ENCODE results near the gene IGBP1. TPM values are rescaled to one million over a fixed set of nuclear protein-coding genes. Genes with fewer than 3 reads are reported as not detected.
"Not testable (repeated sequence)": the region's sequence is repeated elsewhere in the genome, so short reads cannot be mapped to it uniquely, and the experiment has no call there.

Gene IGBP1
- total RNA-seq, 2 donors from 2014 or later = 37.1 to 43.2 TPM

DNA sequence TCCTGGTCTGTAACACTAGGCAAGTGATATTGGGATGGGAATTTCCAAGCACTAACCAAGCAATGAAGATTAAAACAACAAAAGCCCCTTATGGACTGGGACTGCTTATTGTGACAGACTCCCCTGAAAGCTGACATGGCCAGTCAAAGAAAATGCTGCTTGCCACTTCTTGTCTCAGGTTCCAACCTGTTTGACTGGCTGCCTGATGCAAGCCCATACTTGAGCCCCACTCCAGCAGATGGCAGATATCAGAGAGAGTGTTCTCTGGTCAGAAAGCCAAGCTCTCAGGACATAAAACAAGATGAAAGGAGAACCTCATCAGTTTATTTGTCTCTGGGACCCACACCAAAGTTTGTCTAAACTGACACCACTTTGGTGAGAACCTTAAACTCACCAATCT, 15.5 kb upstream of the IGBP1 start:
- Histone ChIP-seq H3K27me3 (replicated peaks; ENCODE audit: insufficient read depth) (no peaks in the 10 kb centered on the region), H3K36me3 (no peaks in the 10 kb centered on the region), H3K4me3 (no peak overlapping the region), H3K4me1 (ENCODE audit: control insufficient read depth in 1 of 2, low read depth in 2 of 2) (no peaks in the 10 kb centered on the region), H3K9me3 (no peaks in the 10 kb centered on the region), H3K27ac (no peak overlapping the region)
- DNase-seq (ENCODE audit: low spot score) = no peak
- ATAC-seq (ENCODE audit: insufficient number of reproducible peaks, low FRiP score, low read depth) = no peak
- TF ChIP-seq, protein P1, sequence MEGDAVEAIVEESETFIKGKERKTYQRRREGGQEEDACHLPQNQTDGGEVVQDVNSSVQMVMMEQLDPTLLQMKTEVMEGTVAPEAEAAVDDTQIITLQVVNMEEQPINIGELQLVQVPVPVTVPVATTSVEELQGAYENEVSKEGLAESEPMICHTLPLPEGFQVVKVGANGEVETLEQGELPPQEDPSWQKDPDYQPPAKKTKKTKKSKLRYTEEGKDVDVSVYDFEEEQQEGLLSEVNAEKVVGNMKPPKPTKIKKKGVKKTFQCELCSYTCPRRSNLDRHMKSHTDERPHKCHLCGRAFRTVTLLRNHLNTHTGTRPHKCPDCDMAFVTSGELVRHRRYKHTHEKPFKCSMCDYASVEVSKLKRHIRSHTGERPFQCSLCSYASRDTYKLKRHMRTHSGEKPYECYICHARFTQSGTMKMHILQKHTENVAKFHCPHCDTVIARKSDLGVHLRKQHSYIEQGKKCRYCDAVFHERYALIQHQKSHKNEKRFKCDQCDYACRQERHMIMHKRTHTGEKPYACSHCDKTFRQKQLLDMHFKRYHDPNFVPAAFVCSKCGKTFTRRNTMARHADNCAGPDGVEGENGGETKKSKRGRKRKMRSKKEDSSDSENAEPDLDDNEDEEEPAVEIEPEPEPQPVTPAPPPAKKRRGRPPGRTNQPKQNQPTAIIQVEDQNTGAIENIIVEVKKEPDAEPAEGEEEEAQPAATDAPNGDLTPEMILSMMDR (IDR thresholded peaks at IDR 0.05) = no peak

DNA sequence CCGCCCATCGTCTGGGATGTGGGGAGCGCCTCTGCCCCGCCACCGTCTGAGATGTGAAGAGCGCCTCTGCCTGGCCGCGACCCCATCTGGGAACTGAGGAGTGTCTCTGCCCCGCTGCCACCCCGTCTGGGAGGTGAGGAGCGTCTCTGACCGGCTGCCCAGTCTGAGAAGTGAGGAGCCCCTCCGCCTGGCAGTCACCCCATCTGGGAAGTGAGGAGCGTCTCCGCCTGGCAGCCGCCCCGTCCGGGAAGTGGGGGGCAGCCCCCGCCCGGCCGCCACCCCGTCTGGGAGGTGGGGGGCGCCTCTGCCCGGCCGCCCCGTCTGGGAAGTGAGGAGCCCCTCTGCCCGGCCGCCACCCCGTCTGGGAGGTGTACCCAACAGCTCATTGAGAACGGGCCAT, 10.2 kb upstream of the IGBP1 start:
- H3K4me1 ChIP-seq (ENCODE audit: control insufficient read depth in 1 of 2, low read depth in 2 of 2); H3K27ac ChIP-seq; H3K4me3 ChIP-seq; H3K9me3 ChIP-seq; ATAC-seq (ENCODE audit: insufficient number of reproducible peaks, low FRiP score, low read depth); H3K36me3 ChIP-seq; H3K27me3 ChIP-seq (replicated peaks; ENCODE audit: insufficient read depth); DNase-seq (ENCODE audit: low spot score): not testable (repeated sequence)

DNA sequence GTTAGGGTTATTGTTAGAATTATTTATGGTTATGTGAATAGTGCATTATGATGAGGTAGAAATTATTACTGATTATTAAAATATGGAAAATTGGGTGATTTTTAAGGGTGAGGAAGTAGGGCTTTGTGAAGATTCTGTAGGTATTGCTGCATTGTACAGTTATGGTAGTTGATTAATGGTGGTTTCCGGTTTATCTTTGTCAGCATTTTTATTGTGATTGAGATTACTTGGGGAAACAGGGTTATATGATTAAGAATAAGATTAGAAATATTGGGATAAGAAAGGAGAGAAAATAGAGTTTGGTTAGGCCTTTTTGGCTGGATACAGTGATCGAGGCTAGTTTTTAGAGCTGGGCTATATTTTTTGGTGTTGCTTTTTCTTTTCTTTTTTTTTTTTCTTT, 8.6 kb upstream of the IGBP1 start:
- H3K4me1 ChIP-seq (ENCODE audit: control insufficient read depth in 1 of 2, low read depth in 2 of 2) = no peaks in the 10 kb centered on the region
- ATAC-seq (ENCODE audit: insufficient number of reproducible peaks, low FRiP score, low read depth) (no peak), DNase-seq (ENCODE audit: low spot score) (no peak)
- H3K27ac ChIP-seq = no peak overlapping the region
- H3K36me3 ChIP-seq = no peaks in the 10 kb centered on the region
- H3K9me3 ChIP-seq = no peaks in the 10 kb centered on the region
- H3K4me3 ChIP-seq = no peak overlapping the region
- H3K27me3 ChIP-seq (replicated peaks; ENCODE audit: insufficient read depth) = no peaks in the 10 kb centered on the region
- TF ChIP-seq, protein P1 (IDR thresholded peaks at IDR 0.05) = no peak

DNA sequence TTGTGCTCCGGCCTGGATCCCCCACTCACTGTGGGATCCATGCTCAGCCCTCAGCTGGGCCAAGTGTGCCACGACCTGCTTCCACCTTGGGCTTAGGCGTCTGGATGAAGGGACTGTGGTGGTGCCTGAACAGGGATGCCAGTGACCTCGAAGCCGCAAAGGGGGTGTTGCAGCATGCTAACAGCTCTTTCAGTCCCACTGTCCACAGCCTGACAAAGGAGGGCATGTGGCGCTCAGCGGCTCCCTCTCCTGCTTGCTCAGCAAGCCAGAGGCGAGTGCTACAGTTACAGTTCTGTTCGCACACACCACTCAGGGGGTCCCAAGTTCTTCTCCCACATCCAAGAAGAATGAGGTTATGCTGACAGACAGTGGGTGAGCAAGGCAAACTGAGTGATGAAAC, 5.2 kb upstream of the IGBP1 start:
- TF ChIP-seq, protein P1 (IDR thresholded peaks at IDR 0.05) = no peak
- H3K4me3 ChIP-seq = no peak overlapping the region
- H3K4me1 ChIP-seq (ENCODE audit: control insufficient read depth in 1 of 2, low read depth in 2 of 2) = no peaks in the 10 kb centered on the region
- no peaks in the 10 kb centered on the region for H3K27me3 ChIP-seq (replicated peaks; ENCODE audit: insufficient read depth)
- H3K27ac ChIP-seq = no peak overlapping the region
- ATAC-seq (ENCODE audit: insufficient number of reproducible peaks, low FRiP score, low read depth) (no peak), DNase-seq (ENCODE audit: low spot score) (no peak)
- no peaks in the 10 kb centered on the region for H3K36me3 ChIP-seq
- H3K9me3 ChIP-seq = no peaks in the 10 kb centered on the region

DNA sequence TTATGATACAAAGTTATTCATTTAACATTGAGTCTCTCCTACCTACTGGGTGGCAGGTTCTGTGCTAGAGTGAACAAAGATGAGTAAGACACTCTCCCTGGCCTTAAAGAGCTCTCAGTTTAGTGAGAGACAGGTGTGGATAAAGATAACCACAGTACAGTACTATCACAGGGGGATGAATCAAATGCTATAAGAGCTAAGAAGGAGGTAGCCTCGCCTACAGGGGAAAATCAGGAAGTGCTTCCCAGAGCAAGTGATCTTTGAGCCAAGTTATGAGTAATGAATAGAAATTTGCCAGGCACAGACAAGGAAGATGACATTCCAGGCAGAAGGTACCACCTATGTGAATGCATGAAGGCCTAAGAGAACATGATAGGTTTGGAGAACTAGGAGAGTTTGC, 3.4 kb upstream of the IGBP1 start:
- no peak overlapping the region for H3K27ac ChIP-seq
- DNase-seq (ENCODE audit: low spot score) = no peak
- TF ChIP-seq, protein P1 (IDR thresholded peaks at IDR 0.05) = no peak
- no peak overlapping the region for H3K4me3 ChIP-seq
- peaks cover 0 to 7% of the 10 kb centered on the region in 2 donors for H3K4me1 ChIP-seq (ENCODE audit: control insufficient read depth in 1 of 2, low read depth in 2 of 2)
- H3K9me3 ChIP-seq = no peaks in the 10 kb centered on the region
- ATAC-seq (ENCODE audit: insufficient number of reproducible peaks, low FRiP score, low read depth) = no peak
- no peaks in the 10 kb centered on the region for H3K27me3 ChIP-seq (replicated peaks; ENCODE audit: insufficient read depth)
- H3K36me3 ChIP-seq = no peaks in the 10 kb centered on the region

DNA sequence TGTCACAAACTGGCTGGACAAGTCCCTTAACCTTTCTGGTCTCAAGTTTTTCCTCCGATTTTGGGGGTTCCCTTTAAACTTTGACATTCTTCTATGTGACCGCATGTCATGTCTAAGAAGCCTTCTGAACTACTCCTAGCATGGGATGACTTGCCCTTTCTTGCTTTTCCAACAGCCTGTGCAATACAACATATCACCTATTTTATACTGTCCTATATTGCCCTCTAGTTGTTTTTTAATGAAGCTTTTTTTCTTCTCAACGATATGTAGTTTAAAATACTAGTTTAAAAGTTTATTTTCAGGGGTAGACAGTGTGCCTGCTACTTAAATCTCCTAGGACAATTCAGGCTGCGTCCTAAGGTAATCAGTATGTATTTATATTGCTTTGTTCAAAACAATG, 1.0 kb upstream of the IGBP1 start:
- Histone ChIP-seq H3K4me3 (no peak overlapping the region), H3K9me3 (no peaks in the 10 kb centered on the region), H3K4me1 (ENCODE audit: control insufficient read depth in 1 of 2, low read depth in 2 of 2) (peaks cover 0 to 13% of the 10 kb centered on the region in 2 donors), H3K27me3 (replicated peaks; ENCODE audit: insufficient read depth) (no peaks in the 10 kb centered on the region), H3K36me3 (no peaks in the 10 kb centered on the region), H3K27ac (no peak overlapping the region)
- DNase-seq (ENCODE audit: low spot score) (no peak), ATAC-seq (ENCODE audit: insufficient number of reproducible peaks, low FRiP score, low read depth) (no peak)
- TF ChIP-seq, protein P1 (IDR thresholded peaks at IDR 0.05) = no peak

Data from thoracic aorta (tissue), 2 donors.